ENCODE data around the gene PIK3R2.
"Not testable (repeated sequence)": the region's sequence is repeated elsewhere in the genome, so short reads cannot be mapped to it uniquely, and the experiment has no call there.

PIK3R2 gene

GRCh38 chr19:18209912-18210311 is 56.9 kb downstream of the PIK3R2 start:
- not testable (repeated sequence) for ATAC-seq (replicated peaks); H3K9me3 Mint-ChIP-seq; DNase-seq; H3K4me1 Mint-ChIP-seq (ENCODE audit: low read depth in 2 of 2); H3K36me3 Mint-ChIP-seq (ENCODE audit: insufficient read depth); H3K27ac Mint-ChIP-seq; H3K4me3 Mint-ChIP-seq
- H3K27me3 Mint-ChIP-seq, result peaks cover 9 to 28% of the 10 kb centered on the region in 2 donors

- no peak overlapping the region for H3K4me3 Mint-ChIP-seq
- DNase-seq (no peak), ATAC-seq (replicated peaks) (no peak)
- peaks cover 0 to 2% of the 10 kb centered on the region in 2 donors for H3K4me1 Mint-ChIP-seq (ENCODE audit: low read depth in 2 of 2)
- H3K9me3 Mint-ChIP-seq, result no peaks in the 10 kb centered on the region
- no peak overlapping the region for H3K27ac Mint-ChIP-seq
- peaks cover 9 to 28% of the 10 kb centered on the region in 2 donors for H3K27me3 Mint-ChIP-seq
- peaks cover 4% of the 10 kb centered on the region for H3K36me3 Mint-ChIP-seq (ENCODE audit: insufficient read depth)
Measured at GRCh38 chr19:18211683-18212082, 58.7 kb downstream of the PIK3R2 start.

GRCh38 chr19:18214779-18215433 is 61.9 kb downstream of the PIK3R2 start:
- Mint-ChIP-seq H3K36me3 (ENCODE audit: insufficient read depth) (peaks cover 4% of the 10 kb centered on the region), H3K4me3 (no peak overlapping the region), H3K27ac (no peak overlapping the region), H3K9me3 (no peaks in the 10 kb centered on the region), H3K27me3 (peaks cover 6 to 20% of the 10 kb centered on the region in 2 donors), H3K4me1 (ENCODE audit: low read depth in 2 of 2) (peaks cover 0 to 2% of the 10 kb centered on the region in 2 donors)
- ATAC-seq (replicated peaks) (no peak), DNase-seq (no peak)

- H3K27ac Mint-ChIP-seq, result no peak overlapping the region
- peaks cover 5 to 20% of the 10 kb centered on the region in 2 donors for H3K27me3 Mint-ChIP-seq
- no peak overlapping the region for H3K4me3 Mint-ChIP-seq
- H3K9me3 Mint-ChIP-seq, result no peaks in the 10 kb centered on the region
- no peak for DNase-seq
- ATAC-seq (replicated peaks), result no peak
- no peaks in the 10 kb centered on the region for H3K36me3 Mint-ChIP-seq (ENCODE audit: insufficient read depth)
- peaks cover 0 to 5% of the 10 kb centered on the region in 2 donors for H3K4me1 Mint-ChIP-seq (ENCODE audit: low read depth in 2 of 2)
Measured at GRCh38 chr19:18216789-18217188, 63.8 kb downstream of the PIK3R2 start.

- H3K27ac Mint-ChIP-seq, result no peak overlapping the region
- peaks cover 5 to 32% of the 10 kb centered on the region in 2 donors for H3K27me3 Mint-ChIP-seq
- no peak for DNase-seq
- ATAC-seq (replicated peaks), result no peak
- H3K36me3 Mint-ChIP-seq (ENCODE audit: insufficient read depth), result no peaks in the 10 kb centered on the region
- no peaks in the 10 kb centered on the region for H3K9me3 Mint-ChIP-seq
- no peak overlapping the region for H3K4me3 Mint-ChIP-seq
- H3K4me1 Mint-ChIP-seq (ENCODE audit: low read depth in 2 of 2), result peaks cover 0 to 5% of the 10 kb centered on the region in 2 donors
Measured at GRCh38 chr19:18218159-18218558, 65.2 kb downstream of the PIK3R2 start.

- Mint-ChIP-seq H3K4me1 (ENCODE audit: low read depth in 2 of 2) (peaks cover 0 to 5% of the 10 kb centered on the region in 2 donors), H3K36me3 (ENCODE audit: insufficient read depth) (no peaks in the 10 kb centered on the region), H3K27me3 (peaks cover 8 to 34% of the 10 kb centered on the region in 2 donors), H3K27ac (no peak overlapping the region), H3K9me3 (no peaks in the 10 kb centered on the region), H3K4me3 (no peak overlapping the region)
- DNase-seq, result no peak
- no peak for ATAC-seq (replicated peaks)
Measured at GRCh38 chr19:18218600-18218999, 65.6 kb downstream of the PIK3R2 start.

Measured in effector memory CD8-positive, alpha-beta T cell (primary cell).